Right lobe of liver (tissue), 4 donors: ENCODE measurements around the gene FFAR1.

Experiments
- CTCF ChIP-seq, 4 donors: fragments of 200-600 bp in 3 of 4; fragments of 450-650 bp in 1 of 4; IDR thresholded peaks; one replicate each; pipeline versions ENCODE4 v1.5.1 to v1.8.0; 2016 to 2022; ENCODE audit warnings: antibody characterized with exemption in 4 of 4, mild to moderate bottlenecking in 2 of 4
- POLR2A ChIP-seq: fragments of 450-650 bp; IDR thresholded peaks from one replicate; pipeline ENCODE4 v1.6.1; 2017; ENCODE audit warnings: antibody characterized with exemption, mild to moderate bottlenecking
- donor health status: DM: no; HTN: no; CAD: no.
- donor health status: DM: no; HTN: no; CAD: no.
- donor health status: DM: no; HTN: yes; CAD: no.

GRCh38 chr19:35307931-35308330 lies 39.8 kb upstream of the FFAR1 start:
- TF ChIP-seq CTCF (IDR thresholded peaks at IDR 0.05) = no peak
- TF ChIP-seq POLR2A = no peak
